HepG2 (cell line): Measurements from ENCODE around the gene PPP1R13L. TPM values are rescaled to one million over a fixed set of nuclear protein-coding genes. Genes with fewer than 3 reads are reported as not detected.

Experiments
- ATAC-seq: fragments of 200-7000 bp; cut with Tn5 transposase; 3 replicates; pipeline ENCODE4 v1.9.1; 2020; ENCODE audit warnings: mild to moderate bottlenecking, moderate library complexity
- BruUV-seq: library from RNA; stranded (reverse); fragments of 400-500 nt; replicated peaks from 2 replicates; lab custom pipeline; 2021; lab: Mats Ljungman, UMichigan
- CTCF ChIA-PET: fragments of 300-600 bp; formaldehyde crosslinking; extraction: SDS; loops from one replicate; lab custom pipeline; 2021; ENCODE audit warnings: low total read pairs, inconsistent platforms, low intra/inter-chr PET ratio; lab: Yijun Ruan, JAX
- POLR2A ChIA-PET: fragments of 350-600 bp; sonication (Branson Sonifier 250); formaldehyde crosslinking; loops from one replicate; lab custom pipeline; 2020; ENCODE audit warnings: antibody characterized with exemption, inconsistent platforms; lab: Yijun Ruan, JAX
- DNase-seq: peaks from one replicate; pipeline ENCODE4 v3.0.0-alpha.2; 2015; ENCODE audit warnings: low spot score
- FAIRE-seq: peaks from 3 replicates; lab custom pipeline; 2011; peaks lifted over from hg19 to GRCh38; lab: Jason Lieb, UNC
- H2AFZ ChIP-seq: one replicate; pipeline ENCODE4 v1.6.1; 2011; ENCODE audit warnings: low read length, inconsistent platforms
- H3K27ac ChIP-seq: fragments of 300-600 bp; 3 replicates; pipeline ENCODE4 v1.8.0; 2011; ENCODE audit warnings: mixed run types, mild to moderate bottlenecking, mixed read lengths, low read length, inconsistent platforms; ENCODE audit not compliant: insufficient read depth; ENCODE audit errors: extremely low read length
- H3K27me3 ChIP-seq, 2 experiments: fragments of 200-600 bp in 1 of 2; 2 replicates in 1 of 2; 3 replicates in 1 of 2; pipeline versions ENCODE4 v1.6.0 to v1.8.0; 2011; ENCODE audit warnings: low read length in 2 of 2, mild to moderate bottlenecking in 2 of 2, moderate library complexity in 2 of 2, inconsistent platforms in 1 of 2; ENCODE audit not compliant: insufficient read depth in 2 of 2, control insufficient read depth in 1 of 2
- H3K36me3 ChIP-seq, 2 experiments: fragments of 200-600 bp in 1 of 2; replicated peaks in 1 of 2; 2 replicates in 1 of 2; 3 replicates in 1 of 2; pipeline versions ENCODE4 v1.5.1 to v1.8.0; 2011; ENCODE audit warnings: low read length in 2 of 2, inconsistent platforms in 1 of 2; ENCODE audit not compliant: insufficient read depth in 2 of 2, control insufficient read depth in 1 of 2
- H3K4me1 ChIP-seq: 2 replicates; pipeline ENCODE4 v1.5.1; 2012; ENCODE audit warnings: low read length, inconsistent platforms; ENCODE audit not compliant: insufficient read depth
- H3K4me2 ChIP-seq: 2 replicates; pipeline ENCODE4 v1.6.0; 2011; ENCODE audit warnings: low read depth, low read length, inconsistent platforms
- H3K4me3 ChIP-seq, 3 experiments: fragments of 200-600 bp in 1 of 3; sonication (generic), shearing (Covaris generic) in 1 of 3; replicated peaks in 1 of 3; 2 replicates each; pipeline ENCODE4 v1.5.1; 2011 to 2016; ENCODE audit warnings: low read length in 3 of 3, inconsistent platforms in 2 of 3, low read depth in 2 of 3, mild to moderate bottlenecking in 2 of 3, control low read depth in 1 of 3, mixed read lengths in 1 of 3; ENCODE audit not compliant: insufficient read depth in 1 of 3
- H3K79me2 ChIP-seq: one replicate; pipeline ENCODE4 v1.6.1; 2011; ENCODE audit warnings: low read length, inconsistent platforms; ENCODE audit not compliant: insufficient read depth
- H3K9ac ChIP-seq: 2 replicates; pipeline ENCODE4 v1.6.0; 2011; ENCODE audit warnings: mild to moderate bottlenecking, low read depth, low read length, inconsistent platforms; ENCODE audit not compliant: insufficient read depth
- H3K9me3 ChIP-seq: 2 replicates; pipeline ENCODE4 v1.5.1; 2012; ENCODE audit warnings: mild to moderate bottlenecking, low read length
- H4K20me1 ChIP-seq: 2 replicates; pipeline ENCODE4 v1.6.0; 2011; ENCODE audit warnings: inconsistent platforms, mild to moderate bottlenecking, low read length, moderate library complexity; ENCODE audit not compliant: insufficient read depth
- CENPBD1 ChIP-seq: sonication (generic); formaldehyde crosslinking; IDR thresholded peaks from 2 replicates; pipeline ENCODE4 v1.8.0; 2022; ENCODE audit warnings: missing genetic modification reagents, low read depth, mild to moderate bottlenecking, borderline replicate concordance
- CERS6 ChIP-seq: sonication (generic); formaldehyde crosslinking; IDR thresholded peaks from 2 replicates; pipeline ENCODE4 v1.5.0; 2020; ENCODE audit warnings: missing genetic modification reagents
- CREB1 ChIP-seq, 2 experiments: fragments of 450-650 bp in 1 of 2; IDR thresholded peaks; 2 replicates each; pipeline ENCODE4 v1.6.1; 2016 to 2017; ENCODE audit warnings: control low read depth in 1 of 2, mild to moderate bottlenecking in 1 of 2, missing compliant biosample characterization in 1 of 2, missing genetic modification characterization in 1 of 2
- CSRNP2 ChIP-seq: sonication (generic); formaldehyde crosslinking; conservative IDR thresholded peaks from 2 replicates; pipeline ENCODE4 v1.8.0; 2022; ENCODE audit warnings: low read depth, missing genetic modification reagents
- DPF2 ChIP-seq: sonication (generic); formaldehyde crosslinking; IDR thresholded peaks from 2 replicates; pipeline ENCODE4 v1.4.0; 2020; ENCODE audit warnings: mild to moderate bottlenecking, low read depth, missing genetic modification reagents, borderline replicate concordance
- HNF4A ChIP-seq: sonication (generic); formaldehyde crosslinking; IDR thresholded peaks from 2 replicates; pipeline ENCODE4 v1.4.0; 2020; ENCODE audit warnings: missing genetic modification reagents
- MAX ChIP-seq: IDR thresholded peaks from 2 replicates; pipeline ENCODE4 v1.6.1; 2012; ENCODE audit warnings: inconsistent platforms
- MNT ChIP-seq: fragments of 450-650 bp; IDR thresholded peaks from 2 replicates; pipeline ENCODE4 v1.6.1; 2016
- SKI ChIP-seq: fragments of 450-650 bp; IDR thresholded peaks from one replicate; pipeline ENCODE4 v1.6.1; 2018; ENCODE audit warnings: mild to moderate bottlenecking; ENCODE audit not compliant: partially characterized antibody
- TBX3 ChIP-seq: fragments of 450-650 bp; IDR thresholded peaks from 2 replicates; pipeline ENCODE4 v1.6.1; 2017; ENCODE audit warnings: antibody characterized with exemption, mild to moderate bottlenecking, inconsistent platforms, borderline replicate concordance
- YEATS4 ChIP-seq: sonication (generic); formaldehyde crosslinking; IDR thresholded peaks from 2 replicates; pipeline ENCODE4 v1.4.0; 2020; ENCODE audit warnings: missing genetic modification reagents, borderline replicate concordance
- ZBTB39 ChIP-seq: sonication (generic); formaldehyde crosslinking; IDR thresholded peaks from 2 replicates; pipeline ENCODE4 v1.5.0; 2020; ENCODE audit warnings: missing genetic modification reagents
- ZNF20 ChIP-seq: sonication (generic); formaldehyde crosslinking; IDR thresholded peaks from 2 replicates; pipeline ENCODE4 v1.4.0; 2020; ENCODE audit warnings: mild to moderate bottlenecking, moderate library complexity, missing genetic modification reagents
- WGBS: methylation state at CpG from one replicate; pipeline ENCODE4 v1.1.6; 2017; ENCODE audit warnings: low lambda C conversion rate; 5-methylcytosine and 5-hydroxymethylcytosine counted together
- in situ Hi-C: cut with HindIII; loops from 2 replicates; pipeline ENCODE4 v1.10.0; 2017; ENCODE audit warnings: low pct_unique_long_range_greater_than_20kb; ENCODE audit not compliant: extremely low pct_ligation_motif_present
- intact Hi-C: fragments of 100-400 bp; cut with micrococcal nuclease; formaldehyde crosslinking; loops from one replicate; pipeline ENCODE4 v1.10.0; 2022; ENCODE audit not compliant: unreplicated experiment
- polyA plus RNA-seq, 8 experiments: library from polyadenylated mRNA; depleted of rRNA in 3 of 8; stranded (reverse) in 7 of 8; unstranded in 1 of 8; fragments of >200 nt; fragmentation: Illumina TruSeq in 4 of 8; extraction: Trizol in 4 of 8; gene quantifications; 2 replicates each; pipeline versions ENCODE4 v1.2.1 to v1.2.3, GENCODE V29; 2011 to 2016; ENCODE audit warnings: low read depth in 4 of 8, missing spikeins in 1 of 8, mixed read lengths in 1 of 8; ENCODE audit not compliant: insufficient read depth in 1 of 8
- total RNA-seq, 5 experiments: library from RNA; depleted of rRNA; stranded (reverse); fragments of >200 nt; fragmentation: Illumina TruSeq; extraction: Trizol; gene quantifications; 2 replicates each; pipeline ENCODE4 v1.2.3, GENCODE V29; 2016; ENCODE audit warnings: low read depth in 1 of 5

The PPP1R13L gene
- total and polyA plus RNA-seq, 2 of the 13 experiments (the other 11 are each of a cell fraction or from before 2014, with no cell fraction given) = 1.3 to 6.6 TPM

GRCh38 chr19:45444318-45445041 lies 39.6 kb upstream of the PPP1R13L start (continued):
- TF ChIP-seq CSRNP2 (CRISPR knock-in tag) (no peak), TBX3 (no peak), ZBTB39 (no peak)

- H3K9ac ChIP-seq = peak overlapping the region; percentile 92
- intact Hi-C loops (no loop called here), in situ Hi-C loops (loop anchor here (5.0 kb wide), 1 partner anchor 34 kb away; no protein-coding TSS in a partner anchor)
- FAIRE-seq (no peak), ATAC-seq (peak; percentile 60), DNase-seq (peak; percentile 93)
- H3K4me1 ChIP-seq = peaks cover 74% of the 10 kb centered on the region
- no peaks in the 10 kb centered on the region for H3K9me3 ChIP-seq
- under 1% methylated on average over 31 of the region's 49 CpGs for WGBS
- peak overlapping the region; percentile 60 to 78 (median 63) for H3K4me3 ChIP-seq
- H3K27ac ChIP-seq = peak overlapping the region; percentile 84
- no peaks in the 10 kb centered on the region for H3K27me3 ChIP-seq
- ChIA-PET CTCF (no interaction called here), POLR2A (no interaction called here)
- H3K4me2 ChIP-seq = peak overlapping the region; percentile 96
- no TSS peak for BruUV-seq
- H2AFZ ChIP-seq = no peak overlapping the region
- H3K36me3 ChIP-seq = no peaks in the 10 kb centered on the region
- H4K20me1 ChIP-seq = no peaks in the 10 kb centered on the region
- no peaks in the 10 kb centered on the region for H3K79me2 ChIP-seq
- TF ChIP-seq HNF4A (CRISPR knock-in tag) (peak; percentile 50), DPF2 (CRISPR knock-in tag) (no peak), CERS6 (CRISPR knock-in tag) (no peak), SKI (peak; percentile 90), YEATS4 (no peak), MNT (no peak), ZNF20 (CRISPR knock-in tag) (no peak), CENPBD1 (no peak), MAX (peak; percentile 68; the same call in 1 of the 2 replicates), CREB1 (IDR thresholded peaks at IDR 0.05) (peak; percentile 100), CREB1 (CRISPR knock-in tag; IDR thresholded peaks at IDR 0.05) (peak; percentile 94)
Measured at GRCh38 chr19:45443462-45444317, 38.8 kb upstream of the PPP1R13L start.
